ENCODE results near the gene PGP.

The PGP gene

DNA sequence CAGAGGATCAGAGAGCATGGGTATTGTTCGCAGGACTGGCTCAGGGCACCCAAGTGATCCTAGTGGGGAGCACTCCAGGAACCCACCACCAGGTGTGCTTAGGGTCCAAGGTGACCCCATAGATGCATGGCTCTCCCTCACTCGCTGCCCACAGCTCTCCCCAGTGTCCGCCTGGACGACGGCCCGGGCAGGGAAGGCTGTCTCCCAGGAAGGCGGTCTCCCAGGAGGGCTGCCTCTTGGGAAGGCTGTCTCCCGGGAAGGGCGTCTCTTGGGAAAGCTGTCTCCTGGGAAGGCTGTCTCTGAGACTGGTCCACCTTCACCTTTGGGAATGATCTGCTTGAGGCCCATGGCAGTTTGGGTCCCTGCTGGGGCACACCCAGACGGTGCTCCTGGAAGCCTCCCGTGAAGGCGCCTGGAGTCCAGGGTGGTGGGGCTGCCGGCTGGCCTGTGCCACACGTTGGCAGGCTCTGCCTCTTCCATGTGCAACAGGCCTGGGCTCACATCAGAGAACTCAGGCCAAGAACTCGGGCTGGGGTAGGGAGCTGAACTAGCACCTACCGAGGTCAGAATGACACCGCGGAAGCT is 31.8 kb upstream of the PGP start:
- H3K36me3 ChIP-seq (ENCODE audit: low read depth): peaks cover 73% of the 10 kb centered on the region
- TF ChIP-seq, protein P1, sequence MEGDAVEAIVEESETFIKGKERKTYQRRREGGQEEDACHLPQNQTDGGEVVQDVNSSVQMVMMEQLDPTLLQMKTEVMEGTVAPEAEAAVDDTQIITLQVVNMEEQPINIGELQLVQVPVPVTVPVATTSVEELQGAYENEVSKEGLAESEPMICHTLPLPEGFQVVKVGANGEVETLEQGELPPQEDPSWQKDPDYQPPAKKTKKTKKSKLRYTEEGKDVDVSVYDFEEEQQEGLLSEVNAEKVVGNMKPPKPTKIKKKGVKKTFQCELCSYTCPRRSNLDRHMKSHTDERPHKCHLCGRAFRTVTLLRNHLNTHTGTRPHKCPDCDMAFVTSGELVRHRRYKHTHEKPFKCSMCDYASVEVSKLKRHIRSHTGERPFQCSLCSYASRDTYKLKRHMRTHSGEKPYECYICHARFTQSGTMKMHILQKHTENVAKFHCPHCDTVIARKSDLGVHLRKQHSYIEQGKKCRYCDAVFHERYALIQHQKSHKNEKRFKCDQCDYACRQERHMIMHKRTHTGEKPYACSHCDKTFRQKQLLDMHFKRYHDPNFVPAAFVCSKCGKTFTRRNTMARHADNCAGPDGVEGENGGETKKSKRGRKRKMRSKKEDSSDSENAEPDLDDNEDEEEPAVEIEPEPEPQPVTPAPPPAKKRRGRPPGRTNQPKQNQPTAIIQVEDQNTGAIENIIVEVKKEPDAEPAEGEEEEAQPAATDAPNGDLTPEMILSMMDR (IDR thresholded peaks at IDR 0.05; ENCODE audit: poor library complexity, severe bottlenecking): no peak

DNA sequence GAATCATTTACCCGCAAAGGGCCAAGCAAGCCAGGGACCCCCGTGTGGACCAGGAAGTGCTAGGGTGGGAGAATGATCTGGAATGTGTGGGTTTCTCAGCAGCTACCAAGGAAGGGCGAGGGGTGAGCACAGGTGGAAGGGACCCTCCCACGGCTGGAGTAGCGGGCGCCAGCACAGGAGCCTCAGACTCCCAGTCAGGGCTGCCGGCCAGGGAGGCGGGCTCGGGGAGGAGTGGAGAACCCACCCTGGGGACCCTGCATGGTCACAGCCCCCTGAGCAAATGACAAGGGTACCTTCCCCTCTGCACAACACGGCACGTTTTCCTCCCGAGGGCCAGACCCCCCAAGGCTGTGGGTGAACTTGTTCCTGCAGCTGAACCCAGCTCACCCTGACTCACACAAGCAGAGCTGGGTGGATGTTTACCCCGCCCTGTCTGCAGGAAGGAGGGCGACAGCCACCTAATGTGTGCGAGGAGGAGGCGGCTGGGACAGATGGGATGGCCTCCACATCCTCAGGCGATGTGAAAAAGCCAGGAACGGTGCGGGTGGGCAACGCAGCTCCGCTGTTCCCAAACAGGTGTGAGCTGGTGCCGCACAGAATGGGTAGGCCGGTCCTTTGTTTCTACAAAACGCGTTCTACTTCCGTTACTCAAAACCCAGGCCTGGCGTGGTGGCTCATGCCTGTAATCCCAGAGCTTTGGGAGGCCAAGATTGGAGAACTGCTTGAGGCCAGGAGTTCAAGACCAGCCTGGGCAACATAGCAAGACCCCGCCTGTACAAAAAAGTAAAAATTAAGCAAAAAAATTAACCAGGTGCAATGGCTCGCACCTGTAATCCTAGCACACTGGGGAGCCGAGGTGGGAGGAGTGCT is 30.5 kb upstream of the PGP start:
- H3K4me3 ChIP-seq (ENCODE audit: severe bottlenecking): no peak overlapping the region
- no peak for DNase-seq (ENCODE audit: low spot score)
- H3K27me3 ChIP-seq (ENCODE audit: insufficient read depth, poor library complexity, severe bottlenecking): no peaks in the 10 kb centered on the region
- peak; percentile 9; the same call in 1 of the 3 replicates for ATAC-seq (ENCODE audit: low read depth)
- TF ChIP-seq, protein P1 (IDR thresholded peaks at IDR 0.05; ENCODE audit: poor library complexity, severe bottlenecking): no peak
- H3K36me3 ChIP-seq (ENCODE audit: low read depth): peaks cover 73% of the 10 kb centered on the region
- H3K27ac ChIP-seq (ENCODE audit: poor library complexity, severe bottlenecking): no peak overlapping the region
- H3K9me3 ChIP-seq (ENCODE audit: severe bottlenecking): no peaks in the 10 kb centered on the region
- no peaks in the 10 kb centered on the region for H3K4me1 ChIP-seq (ENCODE audit: insufficient read depth, poor library complexity, severe bottlenecking)

More for the DNA sequence above, 31.8 kb upstream of the PGP start:
- Histone ChIP-seq H3K4me1 (ENCODE audit: insufficient read depth, poor library complexity, severe bottlenecking) (no peaks in the 10 kb centered on the region), H3K4me3 (ENCODE audit: severe bottlenecking) (no peak overlapping the region), H3K27me3 (ENCODE audit: insufficient read depth, poor library complexity, severe bottlenecking) (no peaks in the 10 kb centered on the region), H3K27ac (ENCODE audit: poor library complexity, severe bottlenecking) (no peak overlapping the region), H3K9me3 (ENCODE audit: severe bottlenecking) (no peaks in the 10 kb centered on the region)
- DNase-seq (ENCODE audit: low spot score) (no peak), ATAC-seq (ENCODE audit: low read depth) (no peak)

DNA sequence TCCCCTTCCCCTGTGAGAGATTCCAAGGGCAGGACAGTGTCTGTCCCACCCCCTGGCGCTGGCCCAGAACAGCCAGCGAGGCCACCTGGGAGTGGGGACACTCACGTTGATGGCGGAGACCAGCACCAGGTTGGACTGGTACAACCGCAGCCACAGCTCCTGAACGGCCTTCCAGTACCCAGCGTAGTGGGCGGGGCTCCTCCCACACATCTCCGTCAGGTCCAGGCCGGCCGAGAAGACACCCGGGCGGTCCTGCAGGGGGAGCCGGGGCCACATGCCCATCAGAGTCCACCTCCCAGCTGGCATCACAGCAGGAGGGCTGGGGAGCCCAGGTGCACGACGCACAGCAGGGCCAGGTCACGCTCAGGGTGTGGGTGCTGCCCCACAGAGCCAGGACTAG is 29.7 kb upstream of the PGP start:
- no peak for DNase-seq (ENCODE audit: low spot score)
- no peaks in the 10 kb centered on the region for H3K27me3 ChIP-seq (ENCODE audit: insufficient read depth, poor library complexity, severe bottlenecking)
- H3K4me3 ChIP-seq (ENCODE audit: severe bottlenecking): no peak overlapping the region
- 0 out of 3 replicates have a peak, but pooled peaks have one; percentile 7 for ATAC-seq (ENCODE audit: low read depth)
- peaks cover 71% of the 10 kb centered on the region for H3K36me3 ChIP-seq (ENCODE audit: low read depth)
- H3K27ac ChIP-seq (ENCODE audit: poor library complexity, severe bottlenecking): no peak overlapping the region
- H3K4me1 ChIP-seq (ENCODE audit: insufficient read depth, poor library complexity, severe bottlenecking): no peaks in the 10 kb centered on the region
- TF ChIP-seq, protein P1 (IDR thresholded peaks at IDR 0.05; ENCODE audit: poor library complexity, severe bottlenecking): no peak
- no peaks in the 10 kb centered on the region for H3K9me3 ChIP-seq (ENCODE audit: severe bottlenecking)

DNA sequence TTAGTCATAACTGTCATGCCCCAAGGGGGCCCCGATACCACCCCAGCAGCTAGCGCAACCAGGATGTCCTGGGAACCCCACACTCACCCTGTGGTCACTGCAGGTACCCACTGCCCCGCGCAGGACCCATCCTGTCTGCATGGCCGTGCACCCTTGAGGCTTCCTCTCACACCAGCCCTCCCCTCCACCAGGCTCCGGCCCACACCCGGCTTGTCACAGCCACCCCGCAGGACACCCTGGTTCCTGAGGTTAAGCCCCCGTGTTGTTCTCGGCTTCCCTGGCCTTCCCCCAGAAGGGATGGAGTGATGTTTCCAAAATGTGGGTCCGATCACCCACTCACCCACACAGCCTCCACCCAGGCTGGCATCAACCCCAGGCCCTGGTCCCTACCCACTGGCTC is 29.1 kb upstream of the PGP start:
- no peak for ATAC-seq (ENCODE audit: low read depth)
- H3K36me3 ChIP-seq (ENCODE audit: low read depth): peaks cover 66% of the 10 kb centered on the region
- TF ChIP-seq, protein P1 (IDR thresholded peaks at IDR 0.05; ENCODE audit: poor library complexity, severe bottlenecking): no peak
- DNase-seq (ENCODE audit: low spot score): no peak
- no peaks in the 10 kb centered on the region for H3K27me3 ChIP-seq (ENCODE audit: insufficient read depth, poor library complexity, severe bottlenecking)
- H3K4me1 ChIP-seq (ENCODE audit: insufficient read depth, poor library complexity, severe bottlenecking): no peaks in the 10 kb centered on the region
- H3K9me3 ChIP-seq (ENCODE audit: severe bottlenecking): no peaks in the 10 kb centered on the region
- no peak overlapping the region for H3K4me3 ChIP-seq (ENCODE audit: severe bottlenecking)
- H3K27ac ChIP-seq (ENCODE audit: poor library complexity, severe bottlenecking): no peak overlapping the region
